Breast epithelium (tissue), 4 donors: Measurements from ENCODE around the gene PRR9. TPM values are rescaled to one million over a fixed set of nuclear protein-coding genes. Genes with fewer than 3 reads are reported as not detected.

Experiments used
- DNase-seq, 2 donors: peaks; one replicate each; pipeline ENCODE4 v3.0.0-alpha.2; 2019; ENCODE audit warnings: low spot score in 2 of 2
- H3K27ac ChIP-seq, 2 donors: fragments of 200-600 bp; sonication (generic) in 1 of 2; one replicate each; pipeline ENCODE4 v1.5.1; 2016 to 2019; ENCODE audit warnings: mild to moderate bottlenecking in 1 of 2
- H3K27me3 ChIP-seq, 2 donors: fragments of 200-600 bp; sonication (generic) in 1 of 2; one replicate each; pipeline versions ENCODE4 v1.5.1 to v1.6.0; 2017 to 2019; ENCODE audit warnings: control low read depth in 1 of 2, mild to moderate bottlenecking in 1 of 2
- H3K36me3 ChIP-seq: fragments of 200-600 bp; one replicate; pipeline ENCODE4 v1.5.1; 2019
- H3K4me1 ChIP-seq, 2 donors: fragments of 200-600 bp; sonication (generic); one replicate each; pipeline ENCODE4 v1.5.1; 2016 to 2019; ENCODE audit warnings: control low read depth in 1 of 2
- H3K4me3 ChIP-seq, 3 donors: fragments of 200-600 bp; sonication (generic); 1 replicate in 2 of 3; 2 replicates in 1 of 3; pipeline ENCODE4 v1.5.1; 2016 to 2019; ENCODE audit warnings: mild to moderate bottlenecking in 3 of 3, moderate library complexity in 2 of 3
- H3K9me3 ChIP-seq, 2 donors: fragments of 200-600 bp; sonication (generic) in 1 of 2; one replicate each; pipeline ENCODE4 v1.5.1; 2016 to 2019; ENCODE audit warnings: control low read depth in 1 of 2
- CTCF ChIP-seq, 3 donors: fragments of 450-650 bp; IDR thresholded peaks; one replicate each; pipeline ENCODE4 v1.5.1; 2016 to 2017; ENCODE audit warnings: antibody characterized with exemption in 3 of 3, mild to moderate bottlenecking in 3 of 3, moderate library complexity in 3 of 3
- POLR2A ChIP-seq: fragments of 450-650 bp; IDR thresholded peaks from one replicate; pipeline ENCODE4 v1.6.1; 2016; ENCODE audit warnings: antibody characterized with exemption, mild to moderate bottlenecking, moderate library complexity
- POLR2AphosphoS5 ChIP-seq, 3 donors: sonication (generic); formaldehyde crosslinking; IDR thresholded peaks; one replicate each; pipeline ENCODE4 v1.6.1; 2017; ENCODE audit warnings: antibody characterized with exemption in 3 of 3
- intact Hi-C: fragments of 100-400 bp; cut with DNase I; formaldehyde crosslinking; loops from one replicate; pipeline ENCODE4 v1.15.1; 2023; ENCODE audit warnings: low total_unique reads
- total RNA-seq, 3 donors: library from RNA; depleted of rRNA; stranded (reverse); fragments of >200 nt; gene quantifications; one replicate each; pipeline ENCODE4 v1.1.0, GENCODE V29; 2016

The PRR9 gene
- total RNA-seq, 3 donors from 2014 or later: not detected

GRCh38 chr1:153251087-153251486 is 33.7 kb downstream of the PRR9 start:
- H3K27me3 ChIP-seq: no peaks in the 10 kb centered on the region
- H3K36me3 ChIP-seq: no peaks in the 10 kb centered on the region
- DNase-seq: no peak
- no peaks in the 10 kb centered on the region for H3K4me1 ChIP-seq
- no peak for TF ChIP-seq POLR2A
- TF ChIP-seq POLR2AphosphoS5 (IDR thresholded peaks at IDR 0.05): no peak
- TF ChIP-seq CTCF (IDR thresholded peaks at IDR 0.05): no peak
- H3K4me3 ChIP-seq: no peak overlapping the region
- H3K9me3 ChIP-seq: no peaks in the 10 kb centered on the region
- intact Hi-C loops: no loop called here
- no peak overlapping the region for H3K27ac ChIP-seq

- intact Hi-C loops: no loop called here
- H3K4me1 ChIP-seq: no peaks in the 10 kb centered on the region
- no peak overlapping the region for H3K27ac ChIP-seq
- H3K9me3 ChIP-seq: no peaks in the 10 kb centered on the region
- no peaks in the 10 kb centered on the region for H3K27me3 ChIP-seq
- no peaks in the 10 kb centered on the region for H3K36me3 ChIP-seq
- no peak for TF ChIP-seq CTCF (IDR thresholded peaks at IDR 0.05)
- TF ChIP-seq POLR2AphosphoS5 (IDR thresholded peaks at IDR 0.05): no peak
- no peak for TF ChIP-seq POLR2A
- no peak overlapping the region for H3K4me3 ChIP-seq
- no peak for DNase-seq
Measured at GRCh38 chr1:153251562-153251961, 34.2 kb downstream of the PRR9 start.

- no peaks in the 10 kb centered on the region for H3K36me3 ChIP-seq
- DNase-seq: no peak
- no peaks in the 10 kb centered on the region for H3K4me1 ChIP-seq
- no peaks in the 10 kb centered on the region for H3K27me3 ChIP-seq
- intact Hi-C loops: no loop called here
- no peak for TF ChIP-seq CTCF (IDR thresholded peaks at IDR 0.05)
- no peak for TF ChIP-seq POLR2A
- no peak for TF ChIP-seq POLR2AphosphoS5 (IDR thresholded peaks at IDR 0.05)
- H3K27ac ChIP-seq: no peak overlapping the region
- H3K9me3 ChIP-seq: no peaks in the 10 kb centered on the region
- no peak overlapping the region for H3K4me3 ChIP-seq
Measured at GRCh38 chr1:153251988-153252387, 34.6 kb downstream of the PRR9 start.

- Histone ChIP-seq H3K27me3 (no peaks in the 10 kb centered on the region), H3K27ac (no peak overlapping the region), H3K9me3 (no peaks in the 10 kb centered on the region), H3K36me3 (no peaks in the 10 kb centered on the region), H3K4me3 (no peak overlapping the region), H3K4me1 (no peaks in the 10 kb centered on the region)
- DNase-seq: no peak
- intact Hi-C loops: no loop called here
- TF ChIP-seq CTCF (IDR thresholded peaks at IDR 0.05): no peak
- TF ChIP-seq POLR2AphosphoS5 (IDR thresholded peaks at IDR 0.05): no peak
- TF ChIP-seq POLR2A: no peak
Measured at GRCh38 chr1:153253076-153253475, 35.7 kb downstream of the PRR9 start.

- intact Hi-C loops: no loop called here
Measured at GRCh38 chr1:153253693-153254092, 36.3 kb downstream of the PRR9 start.

More at GRCh38 chr1:153253693-153254092, 36.3 kb downstream of the PRR9 start:
- DNase-seq: no peak
- no peak overlapping the region for H3K4me3 ChIP-seq
- H3K27me3 ChIP-seq: no peaks in the 10 kb centered on the region
- no peaks in the 10 kb centered on the region for H3K36me3 ChIP-seq
- no peak for TF ChIP-seq POLR2A
- no peak for TF ChIP-seq CTCF (IDR thresholded peaks at IDR 0.05)
- TF ChIP-seq POLR2AphosphoS5 (IDR thresholded peaks at IDR 0.05): no peak
- H3K9me3 ChIP-seq: no peaks in the 10 kb centered on the region
- H3K27ac ChIP-seq: no peak overlapping the region
- H3K4me1 ChIP-seq: no peaks in the 10 kb centered on the region
